RWPE2 (cell line): Measurements from ENCODE around the gene OCA2.

ENCODE experiments used
- ATAC-seq: fragments of 200-7000 bp; cut with Tn5 transposase; 3 replicates; pipeline ENCODE4 v1.9.1; 2021; ENCODE audit warnings: low read depth
- DNase-seq: peaks from one replicate; pipeline ENCODE4 v3.0.0-alpha.2; 2020; ENCODE audit warnings: low spot score
- H3K27ac ChIP-seq: fragments of 450-650 bp; 2 replicates; pipeline ENCODE4 v1.5.1; 2017; ENCODE audit warnings: mild to moderate bottlenecking; ENCODE audit not compliant: poor library complexity, severe bottlenecking
- H3K27me3 ChIP-seq: fragments of 250-450 bp; sonication (Bioruptor Pico); 2 replicates; pipeline ENCODE4 v1.5.1; 2021; ENCODE audit warnings: mild to moderate bottlenecking, moderate library complexity; ENCODE audit not compliant: insufficient read depth, poor library complexity, severe bottlenecking
- H3K36me3 ChIP-seq: fragments of 250-450 bp; sonication (Bioruptor Pico); 2 replicates; pipeline ENCODE4 v1.5.1; 2020; ENCODE audit warnings: low read depth, mild to moderate bottlenecking, moderate library complexity
- H3K4me1 ChIP-seq: fragments of 250-450 bp; sonication (Bioruptor Pico); 2 replicates; pipeline ENCODE4 v1.5.1; 2021; ENCODE audit warnings: mild to moderate bottlenecking, moderate library complexity; ENCODE audit not compliant: insufficient read depth, poor library complexity, severe bottlenecking
- H3K4me3 ChIP-seq: fragments of 250-450 bp; sonication (Bioruptor Pico); 2 replicates; pipeline ENCODE4 v1.5.1; 2021; ENCODE audit warnings: mild to moderate bottlenecking, moderate library complexity; ENCODE audit not compliant: severe bottlenecking
- H3K9me3 ChIP-seq: fragments of 250-450 bp; sonication (Bioruptor Pico); 2 replicates; pipeline ENCODE4 v1.5.1; 2021; ENCODE audit warnings: mild to moderate bottlenecking, moderate library complexity; ENCODE audit not compliant: severe bottlenecking
- CTCF ChIP-seq: fragments of 450-650 bp; IDR thresholded peaks from one replicate; pipeline ENCODE4 v1.5.1; 2017; ENCODE audit warnings: mild to moderate bottlenecking, moderate library complexity; ENCODE audit not compliant: poor library complexity, severe bottlenecking

OCA2 gene

GRCh38 chr15:27762471-27762870, 336.6 kb downstream of the OCA2 start:
- Histone ChIP-seq H3K9me3 (no peaks in the 10 kb centered on the region), H3K4me3 (no peak overlapping the region), H3K4me1 (no peaks in the 10 kb centered on the region), H3K27ac (no peak overlapping the region), H3K27me3 (peaks cover 16% of the 10 kb centered on the region), H3K36me3 (no peaks in the 10 kb centered on the region)
- no peak for TF ChIP-seq CTCF
- no peak for ATAC-seq
- DNase-seq: peak; percentile 7

DNA sequence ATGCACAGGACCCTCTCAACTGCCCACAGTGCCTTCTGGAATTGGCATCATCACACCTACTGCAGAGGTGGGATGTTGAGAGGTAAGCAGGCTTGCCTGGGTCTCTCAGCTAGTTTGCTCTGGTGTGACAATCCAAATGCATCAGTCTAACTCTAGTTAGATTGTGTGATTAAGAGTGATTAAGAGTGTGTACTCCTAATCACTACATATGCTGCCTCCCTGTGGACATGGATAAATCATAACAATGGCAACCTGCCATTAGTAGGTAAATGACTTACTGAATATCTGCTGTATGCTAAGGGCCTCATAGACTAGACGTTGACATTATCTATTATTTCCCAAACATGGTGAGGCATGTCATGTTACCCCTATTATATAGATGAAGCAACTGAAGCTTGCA, 342.1 kb downstream of the OCA2 start:
- H3K36me3 ChIP-seq: no peaks in the 10 kb centered on the region
- no peaks in the 10 kb centered on the region for H3K9me3 ChIP-seq
- H3K27me3 ChIP-seq: peaks cover 16% of the 10 kb centered on the region
- H3K4me1 ChIP-seq: no peaks in the 10 kb centered on the region
- no peak for ATAC-seq
- no peak for DNase-seq
- no peak overlapping the region for H3K4me3 ChIP-seq
- no peak for TF ChIP-seq CTCF
- no peak overlapping the region for H3K27ac ChIP-seq

DNA sequence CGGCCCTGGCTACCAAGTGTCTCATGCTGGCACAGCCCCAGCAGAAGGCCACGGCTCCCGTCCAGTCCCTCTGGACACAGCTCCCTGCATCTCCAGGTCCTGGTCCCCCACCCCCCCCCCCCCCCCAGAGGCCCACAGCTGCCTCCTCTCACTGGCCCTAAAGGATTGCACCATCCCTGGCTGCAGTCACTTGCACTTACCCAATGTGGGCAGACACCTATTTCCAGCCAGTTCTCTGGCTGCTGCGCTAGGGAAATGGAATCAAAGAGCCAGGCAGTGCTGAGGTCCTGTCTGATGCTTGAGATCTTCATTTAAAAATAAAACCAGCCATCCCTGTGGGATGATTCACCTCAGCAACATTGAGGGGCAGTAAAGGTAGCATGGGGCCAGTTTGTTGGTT, 346.4 kb downstream of the OCA2 start:
- no peak for ATAC-seq
- Histone ChIP-seq H3K4me1 (no peaks in the 10 kb centered on the region), H3K27me3 (no peaks in the 10 kb centered on the region), H3K9me3 (no peaks in the 10 kb centered on the region), H3K27ac (no peak overlapping the region), H3K4me3 (no peak overlapping the region), H3K36me3 (no peaks in the 10 kb centered on the region)
- DNase-seq: no peak
- TF ChIP-seq CTCF: no peak

DNA sequence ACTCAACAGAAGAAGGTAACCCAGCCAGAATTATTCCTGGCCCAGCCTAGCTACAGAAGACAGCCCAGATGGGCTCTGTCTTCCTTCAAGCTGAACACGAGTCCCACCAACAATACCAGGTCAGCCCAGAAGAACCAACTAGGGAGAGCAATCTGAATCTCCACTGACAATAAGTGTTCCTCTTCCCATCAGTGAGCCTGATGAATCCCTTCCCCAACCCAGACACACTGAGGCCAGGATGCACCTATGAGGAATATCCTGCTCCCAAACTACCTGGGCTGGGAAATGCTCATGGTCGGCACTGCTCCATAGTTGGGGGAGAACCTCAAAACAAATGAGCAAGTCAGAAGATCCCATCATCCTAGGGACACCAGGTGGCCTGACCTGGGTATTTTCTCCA, 351.1 kb downstream of the OCA2 start:
- no peak for TF ChIP-seq CTCF
- no peaks in the 10 kb centered on the region for H3K9me3 ChIP-seq
- no peak for ATAC-seq
- no peak overlapping the region for H3K4me3 ChIP-seq
- H3K4me1 ChIP-seq: no peaks in the 10 kb centered on the region
- H3K27me3 ChIP-seq: no peaks in the 10 kb centered on the region
- no peak overlapping the region for H3K27ac ChIP-seq
- no peak for DNase-seq
- H3K36me3 ChIP-seq: no peaks in the 10 kb centered on the region

GRCh38 chr15:27746401-27746955, 352.6 kb downstream of the OCA2 start:
- Histone ChIP-seq H3K27me3 (no peaks in the 10 kb centered on the region), H3K4me1 (no peaks in the 10 kb centered on the region), H3K27ac (no peak overlapping the region), H3K36me3 (no peaks in the 10 kb centered on the region), H3K9me3 (no peaks in the 10 kb centered on the region), H3K4me3 (no peak overlapping the region)
- no peak for TF ChIP-seq CTCF
- ATAC-seq (no peak), DNase-seq (no peak)
